ENCODE results near the gene DICER1.

Gene DICER1

GRCh38 chr14:95126906-95127530 is 30.3 kb downstream of the DICER1 start:
- peaks cover 48% of the 10 kb centered on the region for H3K36me3 Mint-ChIP-seq (ENCODE audit: insufficient read depth)
- no peak for DNase-seq (ENCODE audit: low spot score in 2 of 2)
- no peak overlapping the region for H3K27ac Mint-ChIP-seq (ENCODE audit: low read depth)
- H3K27me3 Mint-ChIP-seq, result no peaks in the 10 kb centered on the region
- ATAC-seq (replicated peaks; ENCODE audit: extremely low read depth, poor library complexity, severe bottlenecking), result no peak
- H3K9me3 Mint-ChIP-seq, result no peaks in the 10 kb centered on the region
- peaks cover 7% of the 10 kb centered on the region for H3K4me1 Mint-ChIP-seq
- H3K4me3 Mint-ChIP-seq, result no peak overlapping the region

DNA sequence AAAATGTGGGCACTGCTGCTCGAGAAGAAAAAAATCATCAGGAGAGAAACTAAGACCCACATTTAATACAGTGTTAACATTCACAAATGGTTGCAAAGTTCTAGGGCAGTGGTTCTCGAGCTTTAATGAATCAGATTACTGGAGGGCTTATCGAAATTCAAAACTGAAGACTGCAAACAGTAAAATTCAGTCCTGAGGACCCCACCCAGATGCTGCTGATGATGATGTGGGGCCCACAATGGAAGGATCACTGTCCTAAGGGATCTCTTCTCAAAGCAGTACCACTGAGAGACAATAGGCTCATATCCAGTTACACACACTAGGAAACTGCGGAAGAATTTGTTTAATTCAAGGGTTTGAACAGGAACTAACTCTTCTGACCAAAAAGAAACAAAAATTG is 31.4 kb downstream of the DICER1 start:
- no peak for DNase-seq (ENCODE audit: low spot score in 2 of 2)
- peak overlapping the region; percentile 50 for H3K27ac Mint-ChIP-seq (ENCODE audit: low read depth)
- H3K9me3 Mint-ChIP-seq, result no peaks in the 10 kb centered on the region
- H3K4me3 Mint-ChIP-seq, result no peak overlapping the region
- H3K36me3 Mint-ChIP-seq (ENCODE audit: insufficient read depth), result peaks cover 44% of the 10 kb centered on the region
- ATAC-seq (replicated peaks; ENCODE audit: extremely low read depth, poor library complexity, severe bottlenecking), result no peak
- no peaks in the 10 kb centered on the region for H3K27me3 Mint-ChIP-seq
- peaks cover 9% of the 10 kb centered on the region for H3K4me1 Mint-ChIP-seq

DNA sequence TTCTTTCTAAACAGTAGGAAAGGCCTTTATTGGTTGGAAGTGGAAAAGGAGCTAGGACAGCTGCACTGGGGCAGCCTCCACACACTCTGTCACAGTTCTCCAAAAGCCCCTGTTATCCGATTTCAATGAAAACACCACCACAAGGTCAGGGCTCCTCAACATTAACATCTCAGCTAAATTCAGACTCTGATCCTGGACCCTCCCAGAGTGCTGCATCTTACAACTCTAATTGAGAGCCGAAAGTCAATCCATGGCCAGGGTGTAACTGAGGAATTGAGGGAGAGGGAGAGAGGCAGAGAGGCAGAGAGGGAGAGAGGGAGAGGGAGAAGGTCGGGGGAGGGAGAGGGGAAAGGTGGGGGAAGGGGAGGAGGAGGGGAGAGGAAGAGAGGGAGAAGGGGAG is 32.1 kb downstream of the DICER1 start:
- DNase-seq (ENCODE audit: low spot score in 2 of 2) (no peak), ATAC-seq (replicated peaks; ENCODE audit: extremely low read depth, poor library complexity, severe bottlenecking) (no peak)
- Mint-ChIP-seq H3K4me3 (no peak overlapping the region), H3K36me3 (ENCODE audit: insufficient read depth) (peaks cover 39% of the 10 kb centered on the region), H3K27ac (ENCODE audit: low read depth) (peak overlapping the region; percentile 50), H3K9me3 (no peaks in the 10 kb centered on the region), H3K4me1 (peaks cover 16% of the 10 kb centered on the region), H3K27me3 (no peaks in the 10 kb centered on the region)

- ATAC-seq (replicated peaks; ENCODE audit: extremely low read depth, poor library complexity, severe bottlenecking) (no peak), DNase-seq (ENCODE audit: low spot score in 2 of 2) (no peak)
- Mint-ChIP-seq H3K4me1 (peaks cover 18% of the 10 kb centered on the region), H3K9me3 (no peaks in the 10 kb centered on the region), H3K27me3 (no peaks in the 10 kb centered on the region), H3K36me3 (ENCODE audit: insufficient read depth) (peaks cover 37% of the 10 kb centered on the region), H3K27ac (ENCODE audit: low read depth) (no peak overlapping the region), H3K4me3 (no peak overlapping the region)
These were observed 33.3 kb downstream of the DICER1 start for GRCh38 chr14:95123891-95124579.

DNA sequence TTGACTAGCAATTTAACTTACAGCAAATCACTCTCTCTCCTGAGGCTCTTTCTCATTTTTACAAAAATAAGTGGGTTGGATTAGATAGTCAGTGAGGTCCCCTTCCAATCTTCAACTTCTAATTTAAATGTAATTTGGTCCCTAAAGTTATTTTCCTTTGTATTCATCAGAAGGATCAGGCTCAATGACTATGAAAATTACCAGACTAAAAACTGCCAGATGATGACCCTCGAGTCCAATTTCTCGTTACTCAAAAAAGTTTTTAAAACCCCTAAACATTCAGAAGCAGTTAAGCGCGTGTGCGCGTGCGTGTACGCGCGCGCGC is 34.7 kb downstream of the DICER1 start:
- DNase-seq (ENCODE audit: low spot score in 2 of 2) (no peak), ATAC-seq (replicated peaks; ENCODE audit: extremely low read depth, poor library complexity, severe bottlenecking) (no peak)
- H3K27ac Mint-ChIP-seq (ENCODE audit: low read depth), result no peak overlapping the region
- H3K27me3 Mint-ChIP-seq, result no peaks in the 10 kb centered on the region
- H3K4me3 Mint-ChIP-seq, result no peak overlapping the region
- peaks cover 12% of the 10 kb centered on the region for H3K4me1 Mint-ChIP-seq
- peaks cover 40% of the 10 kb centered on the region for H3K36me3 Mint-ChIP-seq (ENCODE audit: insufficient read depth)
- H3K9me3 Mint-ChIP-seq, result no peaks in the 10 kb centered on the region

- H3K36me3 Mint-ChIP-seq (ENCODE audit: insufficient read depth), result peaks cover 41% of the 10 kb centered on the region
- ATAC-seq (replicated peaks; ENCODE audit: extremely low read depth, poor library complexity, severe bottlenecking) (no peak), DNase-seq (ENCODE audit: low spot score in 2 of 2) (no peak)
- no peaks in the 10 kb centered on the region for H3K27me3 Mint-ChIP-seq
- peaks cover 12% of the 10 kb centered on the region for H3K4me1 Mint-ChIP-seq
- no peak overlapping the region for H3K4me3 Mint-ChIP-seq
- no peaks in the 10 kb centered on the region for H3K9me3 Mint-ChIP-seq
- H3K27ac Mint-ChIP-seq (ENCODE audit: low read depth), result no peak overlapping the region
These were observed 35.3 kb downstream of the DICER1 start for GRCh38 chr14:95121911-95122620.

GRCh38 chr14:95119336-95119735 is 38.0 kb downstream of the DICER1 start:
- H3K4me3 Mint-ChIP-seq, result no peak overlapping the region
- H3K27me3 Mint-ChIP-seq, result no peaks in the 10 kb centered on the region
- no peak for ATAC-seq (replicated peaks; ENCODE audit: extremely low read depth, poor library complexity, severe bottlenecking)
- peaks cover 50% of the 10 kb centered on the region for H3K36me3 Mint-ChIP-seq (ENCODE audit: insufficient read depth)
- H3K27ac Mint-ChIP-seq (ENCODE audit: low read depth), result peak overlapping the region; percentile 58
- no peak for DNase-seq (ENCODE audit: low spot score in 2 of 2)
- H3K4me1 Mint-ChIP-seq, result peaks cover 12% of the 10 kb centered on the region
- H3K9me3 Mint-ChIP-seq, result no peaks in the 10 kb centered on the region

GRCh38 chr14:95117937-95118721 is 39.2 kb downstream of the DICER1 start:
- Mint-ChIP-seq H3K27me3 (no peaks in the 10 kb centered on the region), H3K27ac (ENCODE audit: low read depth) (no peak overlapping the region), H3K4me1 (peaks cover 22% of the 10 kb centered on the region), H3K9me3 (no peaks in the 10 kb centered on the region), H3K36me3 (ENCODE audit: insufficient read depth) (peaks cover 46% of the 10 kb centered on the region), H3K4me3 (no peak overlapping the region)
- ATAC-seq (replicated peaks; ENCODE audit: extremely low read depth, poor library complexity, severe bottlenecking) (no peak), DNase-seq (ENCODE audit: low spot score in 2 of 2) (no peak)

DNA sequence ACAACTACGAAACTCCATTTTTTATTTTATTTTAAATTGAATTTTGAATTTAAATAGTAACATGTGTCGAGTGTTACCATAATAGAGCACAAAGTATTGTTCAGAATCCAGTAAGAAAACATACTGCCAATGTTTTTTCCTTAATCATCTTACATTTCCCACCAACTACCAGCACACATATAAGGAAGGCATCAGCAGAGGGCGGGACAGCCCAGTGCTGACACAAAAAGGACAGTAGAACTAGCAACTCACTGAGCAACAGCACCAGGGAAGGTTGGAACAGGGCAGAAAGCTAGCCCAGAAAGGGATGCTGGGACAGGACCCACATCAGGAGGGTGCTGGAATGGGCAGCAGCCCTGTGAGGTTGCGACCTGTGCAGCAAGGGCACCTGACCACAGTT is 43.9 kb downstream of the DICER1 start:
- H3K36me3 Mint-ChIP-seq (ENCODE audit: insufficient read depth), result peaks cover 49% of the 10 kb centered on the region
- H3K27ac Mint-ChIP-seq (ENCODE audit: low read depth), result peak overlapping the region; percentile 27
- H3K27me3 Mint-ChIP-seq, result no peaks in the 10 kb centered on the region
- H3K4me1 Mint-ChIP-seq, result peaks cover 10% of the 10 kb centered on the region
- H3K9me3 Mint-ChIP-seq, result no peaks in the 10 kb centered on the region
- ATAC-seq (replicated peaks; ENCODE audit: extremely low read depth, poor library complexity, severe bottlenecking) (no peak), DNase-seq (ENCODE audit: low spot score in 2 of 2) (no peak)
- H3K4me3 Mint-ChIP-seq, result no peak overlapping the region

DNA sequence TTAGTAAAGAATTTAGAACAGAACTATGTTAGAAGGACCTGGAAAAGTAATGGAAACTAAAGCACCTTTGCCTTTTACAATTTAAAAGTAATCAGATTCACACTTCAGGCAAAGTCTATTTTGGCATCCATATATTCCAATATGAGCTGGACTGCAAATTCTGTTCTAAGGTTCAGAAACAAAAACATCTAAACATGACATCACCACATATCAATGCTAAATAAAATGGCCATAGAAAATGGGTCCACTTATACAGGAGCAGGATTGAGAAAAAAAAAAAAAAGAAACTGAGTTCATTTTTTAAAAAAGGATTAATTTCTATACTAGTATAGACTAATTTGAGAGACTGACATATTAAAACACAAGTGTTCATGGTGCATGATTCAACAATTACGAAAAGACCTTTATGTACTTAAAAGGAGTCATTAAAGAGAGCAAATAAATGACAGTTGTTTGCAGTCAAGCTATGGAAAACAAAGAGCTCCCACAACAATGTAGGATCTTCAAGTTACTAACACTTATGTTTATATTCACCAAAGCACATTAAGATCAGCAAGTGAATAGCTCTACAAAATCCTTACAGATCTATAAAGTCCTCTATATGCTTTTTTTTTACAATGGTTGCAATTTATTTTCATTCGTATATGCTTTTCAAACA is 45.7 kb downstream of the DICER1 start:
- H3K4me1 Mint-ChIP-seq, result peaks cover 10% of the 10 kb centered on the region
- ATAC-seq (replicated peaks; ENCODE audit: extremely low read depth, poor library complexity, severe bottlenecking), result no peak
- H3K4me3 Mint-ChIP-seq, result no peak overlapping the region
- no peak overlapping the region for H3K27ac Mint-ChIP-seq (ENCODE audit: low read depth)
- H3K9me3 Mint-ChIP-seq, result no peaks in the 10 kb centered on the region
- peaks cover 60% of the 10 kb centered on the region for H3K36me3 Mint-ChIP-seq (ENCODE audit: insufficient read depth)
- no peak for DNase-seq (ENCODE audit: low spot score in 2 of 2)
- no peaks in the 10 kb centered on the region for H3K27me3 Mint-ChIP-seq

DNA sequence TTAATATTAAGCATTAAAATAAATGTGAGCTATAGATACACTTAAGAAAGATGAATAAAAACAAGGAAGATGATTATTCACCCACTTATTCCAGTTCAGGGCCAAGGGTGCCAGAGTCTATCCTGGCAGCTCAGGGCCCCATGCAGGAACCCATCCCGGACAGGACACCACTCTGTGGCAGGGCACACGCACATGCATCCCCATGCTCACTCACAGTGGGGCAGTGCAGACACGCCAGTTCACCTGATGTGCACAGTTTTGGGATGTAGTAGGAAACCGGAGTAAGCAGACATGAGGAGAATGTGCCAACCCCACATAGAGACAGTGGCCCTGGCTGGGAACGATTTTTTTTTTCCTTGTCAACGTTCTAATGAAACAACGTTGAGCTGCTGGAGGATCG is 47.2 kb downstream of the DICER1 start:
- Mint-ChIP-seq H3K36me3 (ENCODE audit: insufficient read depth) (peaks cover 57% of the 10 kb centered on the region), H3K27me3 (no peaks in the 10 kb centered on the region), H3K4me1 (peaks cover 10% of the 10 kb centered on the region), H3K27ac (ENCODE audit: low read depth) (no peak overlapping the region), H3K9me3 (no peaks in the 10 kb centered on the region), H3K4me3 (no peak overlapping the region)
- no peak for ATAC-seq (replicated peaks; ENCODE audit: extremely low read depth, poor library complexity, severe bottlenecking)
- no peak for DNase-seq (ENCODE audit: low spot score in 2 of 2)

- Mint-ChIP-seq H3K4me1 (peaks cover 3% of the 10 kb centered on the region), H3K36me3 (ENCODE audit: insufficient read depth) (peaks cover 62% of the 10 kb centered on the region), H3K4me3 (no peak overlapping the region), H3K27ac (ENCODE audit: low read depth) (no peak overlapping the region), H3K27me3 (no peaks in the 10 kb centered on the region), H3K9me3 (no peaks in the 10 kb centered on the region)
- DNase-seq (ENCODE audit: low spot score in 2 of 2) (no peak), ATAC-seq (replicated peaks; ENCODE audit: extremely low read depth, poor library complexity, severe bottlenecking) (no peak)
These were observed 49.6 kb downstream of the DICER1 start for GRCh38 chr14:95107711-95108110.

Measured in central memory CD8-positive, alpha-beta T cell (primary cell).